Measurements from ENCODE around the gene SLC25A30.

SLC25A30 gene, protein sequence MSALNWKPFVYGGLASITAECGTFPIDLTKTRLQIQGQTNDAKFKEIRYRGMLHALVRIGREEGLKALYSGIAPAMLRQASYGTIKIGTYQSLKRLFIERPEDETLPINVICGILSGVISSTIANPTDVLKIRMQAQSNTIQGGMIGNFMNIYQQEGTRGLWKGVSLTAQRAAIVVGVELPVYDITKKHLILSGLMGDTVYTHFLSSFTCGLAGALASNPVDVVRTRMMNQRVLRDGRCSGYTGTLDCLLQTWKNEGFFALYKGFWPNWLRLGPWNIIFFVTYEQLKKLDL

DNA sequence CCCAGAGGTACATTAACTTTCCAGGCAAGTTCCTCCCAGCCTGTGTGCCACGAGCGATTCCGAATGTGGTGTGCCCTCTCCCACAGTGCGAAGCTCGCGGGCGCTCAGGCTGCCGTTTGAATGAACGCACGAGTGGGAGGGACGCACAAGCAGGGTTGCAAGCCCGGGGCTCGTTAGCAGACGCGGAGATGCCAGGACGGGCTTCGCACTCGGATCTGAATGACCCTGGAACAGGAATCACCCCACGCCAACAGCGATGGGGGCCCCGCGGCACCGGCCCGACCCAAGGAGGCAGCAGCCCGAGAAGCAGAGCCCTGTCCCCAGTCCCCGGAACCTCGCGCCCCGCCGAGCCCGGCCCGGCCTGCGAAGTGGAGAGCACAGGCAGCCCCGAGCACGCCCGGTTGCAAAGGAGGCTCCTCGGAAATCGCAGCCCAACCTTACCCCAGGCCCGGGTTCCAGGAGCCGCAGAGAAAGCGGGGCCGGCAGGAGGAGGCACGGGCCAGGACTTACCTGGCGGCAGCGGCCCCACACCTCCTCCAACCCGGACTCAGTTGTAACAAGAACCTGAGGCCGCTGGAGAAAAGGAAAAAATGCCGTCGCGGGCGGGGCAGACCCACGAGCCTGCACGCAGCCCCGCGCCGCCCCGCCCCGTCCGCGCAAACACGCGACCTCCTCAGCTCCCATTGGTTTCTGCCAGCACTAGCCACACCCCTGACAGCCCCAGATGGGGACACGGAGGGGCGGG is at the start of gene SLC25A30:
Gene SLC25A30, minus strand, starts transcription at position 584 of the 745 bp plus-strand sequence. CDS start 6,948 bp downstream, outside the sequence.
- DNase-seq: peak; percentile 82

- DNase-seq: no peak
These were observed 48.2 kb upstream of the SLC25A30 start for GRCh38 chr13:45466359-45466758.

DNA sequence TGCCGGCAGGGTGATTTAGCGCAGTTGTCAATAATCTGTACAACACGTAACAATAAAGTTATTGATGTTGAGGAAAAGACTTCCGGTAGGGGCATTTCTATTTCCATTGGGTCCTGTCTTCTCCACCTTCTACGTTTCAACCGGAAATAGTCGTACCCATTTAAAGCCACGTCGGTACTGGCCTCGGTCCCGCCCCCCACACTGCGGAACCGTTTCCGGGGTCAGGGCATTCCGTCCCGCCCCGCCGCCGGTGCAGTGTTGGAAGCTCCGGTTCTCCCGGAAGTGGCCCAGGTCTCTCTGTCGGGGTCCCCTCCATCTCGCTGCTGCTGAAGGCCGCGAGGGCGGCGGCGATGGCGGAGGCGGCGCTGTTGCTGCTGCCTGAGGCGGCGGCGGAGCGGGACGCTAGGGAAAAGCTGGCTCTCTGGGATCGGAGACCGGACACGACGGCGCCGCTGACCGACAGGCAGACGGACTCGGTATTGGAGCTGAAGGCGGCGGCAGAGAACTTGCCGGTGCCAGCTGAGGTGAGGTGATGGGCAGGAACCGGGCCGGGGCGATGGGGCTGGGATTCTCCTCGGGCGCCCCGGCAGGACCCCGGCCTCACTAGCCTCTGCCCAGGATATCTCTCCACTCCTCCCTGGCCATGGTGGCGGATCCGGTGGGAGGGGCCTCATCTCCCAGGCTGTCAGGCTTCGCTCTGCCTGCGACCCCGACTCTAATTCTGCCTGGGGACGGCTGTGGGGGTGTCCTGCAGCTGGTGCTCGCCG is 46.7 kb upstream of the SLC25A30 start, which contains the start of gene COG3:
Gene COG3, plus strand, starts transcription at position 253 of the 767 bp plus-strand sequence. Its CDS starts 98 bp downstream, at position 351.
- peak; percentile 84 for DNase-seq

DNA sequence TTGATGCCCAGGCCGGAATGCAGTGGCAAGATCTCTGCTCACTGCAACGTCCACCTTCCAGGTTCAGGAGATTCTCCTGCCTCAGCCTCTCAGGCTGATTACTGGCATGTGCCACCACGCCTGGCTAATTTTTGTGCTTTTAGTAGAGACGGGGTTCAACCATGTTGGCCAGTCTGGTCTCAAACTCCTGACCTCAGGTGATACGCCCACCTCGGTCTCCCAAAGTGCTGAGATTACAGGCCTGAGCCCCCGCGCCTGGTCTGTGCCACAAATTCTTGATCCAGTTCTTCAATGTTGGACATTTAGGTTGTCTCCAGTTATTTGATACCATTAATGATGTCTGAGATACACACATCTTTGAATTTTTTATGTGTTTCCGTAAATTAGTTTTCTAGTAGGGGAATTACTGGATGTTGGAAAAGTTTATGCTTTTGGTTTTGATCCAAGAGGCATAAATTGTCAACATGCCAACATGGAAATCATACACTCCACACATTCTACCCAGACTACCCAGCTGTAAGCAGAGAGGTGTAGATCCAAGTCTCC is 46.0 kb upstream of the SLC25A30 start:
- DNase-seq: no peak

- no peak for DNase-seq
These were observed 38.2 kb upstream of the SLC25A30 start for GRCh38 chr13:45456196-45456972.

DNA sequence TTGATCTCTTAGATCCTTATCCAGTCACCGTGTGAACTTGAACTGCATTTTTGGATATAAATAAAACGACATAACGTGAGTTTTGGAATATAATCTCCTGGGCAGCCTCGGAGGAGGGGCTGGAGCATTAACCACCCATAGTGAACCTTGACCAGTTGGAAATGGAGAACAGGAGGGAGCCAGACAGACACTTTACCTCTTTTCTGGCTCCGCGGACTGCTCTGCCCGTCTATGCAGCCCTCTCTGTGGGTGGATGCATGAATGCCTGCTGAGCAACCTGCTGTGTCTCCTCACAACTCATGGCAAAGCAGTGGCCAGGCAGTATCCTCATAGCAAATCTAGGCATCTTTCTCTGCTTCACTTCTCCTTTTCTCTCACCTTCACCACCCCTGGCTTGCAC is 36.0 kb upstream of the SLC25A30 start:
- no peak for DNase-seq

DNA sequence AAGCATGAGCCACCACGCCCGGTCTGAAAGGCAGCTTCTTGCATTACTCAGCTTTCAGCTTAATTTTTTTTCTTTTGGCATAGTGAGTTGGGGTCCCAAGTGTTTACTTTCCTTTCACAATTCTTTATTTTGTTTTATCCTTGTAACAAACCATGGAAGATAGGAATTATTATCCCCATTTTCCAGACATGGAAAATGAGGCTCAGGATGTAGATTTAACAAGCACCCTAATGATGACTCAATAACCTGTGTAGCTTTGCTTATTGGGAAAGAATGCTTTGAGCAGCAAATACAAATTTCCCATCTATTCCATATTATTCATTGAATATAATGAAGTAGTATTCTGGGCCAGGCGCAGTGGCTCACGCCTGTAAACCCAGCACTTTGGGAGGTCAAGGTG is 33.1 kb upstream of the SLC25A30 start:
- DNase-seq: no peak

- DNase-seq: no peak
These were observed 30.9 kb upstream of the SLC25A30 start for GRCh38 chr13:45448965-45449559.

GRCh38 chr13:45447050-45447661 is 29.0 kb upstream of the SLC25A30 start:
- no peak for DNase-seq

GRCh38 chr13:45446181-45446580 is 28.0 kb upstream of the SLC25A30 start:
- no peak for DNase-seq

DNA sequence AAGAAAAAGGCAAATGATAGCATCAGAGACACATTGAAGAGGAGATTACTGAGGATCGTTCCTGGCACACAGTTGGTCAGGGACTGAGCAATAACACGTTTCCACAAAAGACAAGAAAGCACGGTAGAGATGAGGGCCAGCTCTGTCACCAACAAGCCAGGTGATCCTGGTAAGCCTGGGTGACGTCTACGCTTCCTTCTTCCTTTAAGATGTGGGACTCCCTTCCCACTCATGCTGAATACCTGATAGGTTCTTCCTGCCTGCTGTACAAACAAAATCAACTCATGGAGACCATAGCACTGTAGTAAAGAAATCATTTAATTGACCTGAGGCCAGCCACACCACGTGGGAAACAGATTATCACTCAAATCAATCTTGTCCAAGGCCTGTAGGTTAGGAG is 26.9 kb upstream of the SLC25A30 start:
- no peak for DNase-seq

GRCh38 chr13:45441633-45442032 is 23.5 kb upstream of the SLC25A30 start:
- DNase-seq: no peak

GRCh38 chr13:45439781-45440462 is 21.7 kb upstream of the SLC25A30 start:
- DNase-seq: no peak

DNA sequence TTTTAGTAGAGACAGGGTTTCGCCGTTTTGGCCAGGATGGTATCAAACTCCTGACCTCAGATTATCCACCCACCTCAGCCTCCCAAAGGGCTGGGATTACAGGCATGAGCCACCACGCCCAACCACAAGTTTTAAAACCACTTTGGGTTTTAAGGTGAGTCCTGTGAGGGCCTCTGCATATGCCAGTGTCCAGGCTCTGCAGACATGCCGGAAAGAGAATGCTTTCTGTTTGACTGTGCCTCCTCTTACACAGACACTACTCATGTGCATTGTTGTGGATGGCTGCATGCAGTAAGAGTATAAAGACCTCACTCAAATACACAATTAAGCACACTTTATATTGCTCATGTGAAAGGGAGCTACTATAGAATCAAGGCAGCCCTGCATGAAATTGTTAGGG is 20.8 kb upstream of the SLC25A30 start:
- no peak for DNase-seq

DNA sequence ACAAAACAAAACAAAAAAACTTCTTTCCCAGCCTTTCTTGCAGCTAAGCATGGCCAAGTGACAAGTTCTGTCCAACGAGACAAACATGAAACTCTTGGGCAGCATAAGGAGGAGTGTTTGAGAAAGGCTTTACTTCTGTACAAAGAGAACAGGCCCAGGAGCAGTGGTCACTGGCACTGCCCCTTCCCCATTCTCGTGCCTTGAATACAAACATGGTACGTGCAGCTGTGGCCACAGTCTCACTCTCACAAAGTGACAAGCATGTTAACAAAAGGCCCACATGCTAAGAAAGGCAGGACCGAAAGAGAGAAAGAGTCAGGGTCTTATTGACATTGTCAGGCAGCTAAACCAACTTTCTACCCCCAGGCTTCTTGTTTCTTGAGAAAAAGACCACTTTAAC is 19.8 kb upstream of the SLC25A30 start:
- no peak for DNase-seq

GRCh38 chr13:45436953-45437352 is 18.8 kb upstream of the SLC25A30 start:
- no peak for DNase-seq

DNA sequence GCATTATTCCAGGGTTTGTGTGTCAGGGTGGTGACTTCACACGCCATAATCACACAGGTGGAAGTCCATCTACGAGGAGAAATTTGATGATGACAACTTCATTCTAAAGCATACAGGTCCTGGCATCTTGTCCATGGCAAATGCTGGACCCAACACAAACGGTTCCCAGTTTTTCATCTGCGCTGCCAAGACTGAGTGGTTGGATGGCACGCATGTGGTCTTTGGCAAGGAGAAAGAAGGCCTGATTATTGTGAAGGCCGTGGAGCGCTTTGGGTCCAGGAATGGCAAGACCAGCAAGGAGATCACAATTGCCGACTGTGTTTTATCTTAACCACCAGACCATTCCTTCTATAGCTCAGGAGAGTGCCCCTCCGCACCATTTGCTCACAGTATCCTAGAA is 18.2 kb upstream of the SLC25A30 start:
- DNase-seq: no peak

GRCh38 chr13:45434556-45435371 is 16.6 kb upstream of the SLC25A30 start:
- no peak for DNase-seq

DNA sequence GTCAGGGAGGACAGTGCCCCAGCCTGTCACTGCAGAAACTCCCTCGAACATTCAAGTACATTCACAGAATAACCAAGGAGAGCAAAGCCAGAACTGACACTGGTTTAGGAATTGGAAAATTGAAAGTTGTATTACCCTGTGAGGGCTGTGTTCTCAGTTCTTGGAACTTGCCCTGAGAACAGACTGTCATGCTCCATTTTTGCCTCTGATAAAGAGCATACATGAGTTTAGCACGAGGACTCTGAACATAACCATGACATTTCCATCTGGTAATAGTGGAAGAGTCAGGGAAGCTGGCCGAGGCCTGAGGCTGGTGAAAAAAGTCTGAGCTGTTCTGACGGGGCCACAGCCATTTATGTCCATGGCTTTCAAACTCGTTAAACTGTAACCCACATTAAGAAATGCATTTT is 15.2 kb upstream of the SLC25A30 start:
- no peak for DNase-seq

Measured in NCI-H2107 (cell line).